ENCODE results near the gene XAF1. TPM values are rescaled to one million over a fixed set of nuclear protein-coding genes. Genes with fewer than 3 reads are reported as not detected.

The XAF1 gene
- polyA plus RNA-seq, 1 of the 3 experiments (the other 2 are of a cell fraction) = 0.03 TPM

GRCh38 chr17:6780001-6780400, 24.2 kb downstream of the XAF1 start (continued):
- TF ChIP-seq CTCF (IDR thresholded peaks at IDR 0.05) (no peak), EZH2phosphoT487 (IDR thresholded peaks at IDR 0.05; ENCODE audit: borderline replicate concordance, low read depth) (no peak), REST (IDR thresholded peaks at IDR 0.05; ENCODE audit: low read depth, low read length) (no peak)

GRCh38 chr17:6780886-6781285, 25.0 kb downstream of the XAF1 start:
- DNase-seq = no peak
- no peaks in the 10 kb centered on the region for H3K79me2 ChIP-seq (ENCODE audit: insufficient read depth)
- H3K9ac ChIP-seq = no peak overlapping the region
- no peak overlapping the region for H3K27ac ChIP-seq (ENCODE audit: low read depth in 2 of 2, low read length in 1 of 2)
- H3K4me1 ChIP-seq (ENCODE audit: control insufficient read depth in 1 of 2, insufficient read depth in 2 of 2, low read depth in 1 of 2, low read length in 1 of 2) = no peaks in the 10 kb centered on the region
- WGBS (ENCODE audit: low lambda C conversion rate) = 0% methylated on average over 3 of the region's 3 CpGs
- TF ChIP-seq MXI1 (IDR thresholded peaks at IDR 0.05; ENCODE audit: low read depth, low read length) (no peak), NFIC (IDR thresholded peaks at IDR 0.05; ENCODE audit: borderline replicate concordance) (no peak), FOXJ3 (CRISPR knock-in tag; IDR thresholded peaks at IDR 0.05) (no peak)
- POLR2A ChIA-PET = no interaction called here
- no peaks in the 10 kb centered on the region for H3K9me2 ChIP-seq
- no peak overlapping the region for H2AFZ ChIP-seq (ENCODE audit: low read depth)
- H4K20me1 ChIP-seq (ENCODE audit: insufficient read depth) = no peaks in the 10 kb centered on the region
- CTCF ChIA-PET = no interaction called here
- no peaks in the 10 kb centered on the region for H3F3A ChIP-seq (replicated peaks; ENCODE audit: insufficient read depth)
- H3K27me3 ChIP-seq (ENCODE audit: insufficient read depth) = peaks cover 60% of the 10 kb centered on the region
- H3K9me3 ChIP-seq = no peaks in the 10 kb centered on the region
- H3K36me3 ChIP-seq (replicated peaks in 1 of 2; ENCODE audit: control insufficient read depth in 1 of 2, insufficient read depth in 2 of 2, low read length in 1 of 2) = no peaks in the 10 kb centered on the region
- no peak overlapping the region for H3K4me2 ChIP-seq
- H3K4me3 ChIP-seq (ENCODE audit: low read depth in 2 of 2, low read length in 1 of 2) = no peak overlapping the region

- H3K79me2 ChIP-seq (ENCODE audit: insufficient read depth) = no peaks in the 10 kb centered on the region
- no peak overlapping the region for H2AFZ ChIP-seq (ENCODE audit: low read depth)
- H3K4me2 ChIP-seq = no peak overlapping the region
- H3K9me3 ChIP-seq = no peaks in the 10 kb centered on the region
- no peaks in the 10 kb centered on the region for H3K36me3 ChIP-seq (replicated peaks in 1 of 2; ENCODE audit: control insufficient read depth in 1 of 2, insufficient read depth in 2 of 2, low read length in 1 of 2)
- no peak overlapping the region for H3K27ac ChIP-seq (ENCODE audit: low read depth in 2 of 2, low read length in 1 of 2)
- no peak overlapping the region for H3K9ac ChIP-seq
- H3F3A ChIP-seq (replicated peaks; ENCODE audit: insufficient read depth) = no peaks in the 10 kb centered on the region
- ChIA-PET POLR2A (no interaction called here), CTCF (interaction anchor here (0.6 kb wide), 1 partner anchor 8 kb away, joined by 3 read pairs; no protein-coding TSS in a partner anchor)
- no peaks in the 10 kb centered on the region for H3K9me2 ChIP-seq
- no peak overlapping the region for H3K4me3 ChIP-seq (ENCODE audit: low read depth in 2 of 2, low read length in 1 of 2)
- DNase-seq = no peak
- no peaks in the 10 kb centered on the region for H4K20me1 ChIP-seq (ENCODE audit: insufficient read depth)
- WGBS (ENCODE audit: low lambda C conversion rate) = 19% methylated on average over 4 of the region's 4 CpGs
- H3K27me3 ChIP-seq (ENCODE audit: insufficient read depth) = peaks cover 51% of the 10 kb centered on the region
- H3K4me1 ChIP-seq (ENCODE audit: control insufficient read depth in 1 of 2, insufficient read depth in 2 of 2, low read depth in 1 of 2, low read length in 1 of 2) = no peaks in the 10 kb centered on the region
- TF ChIP-seq ELF1 (IDR thresholded peaks at IDR 0.05) (no peak), GABPA (IDR thresholded peaks at IDR 0.05; ENCODE audit: low read depth) (no peak), ZBTB33 (IDR thresholded peaks at IDR 0.05; ENCODE audit: borderline replicate concordance, low read depth) (no peak), YY1 (IDR thresholded peaks at IDR 0.05; ENCODE audit: low read depth) (no peak), IRF3 (IDR thresholded peaks at IDR 0.05; ENCODE audit: low read depth, low read length) (no peak), MEF2A (IDR thresholded peaks at IDR 0.05; ENCODE audit: borderline replicate concordance, low read depth) (no peak), EZH2phosphoT487 (IDR thresholded peaks at IDR 0.05; ENCODE audit: borderline replicate concordance, low read depth) (no peak), PBX3 (IDR thresholded peaks at IDR 0.05) (no peak)
These were observed 26.4 kb downstream of the XAF1 start for GRCh38 chr17:6782244-6782643.

Data from SK-N-SH (cell line).